Stimulated activated CD4-positive, alpha-beta T cell treated with anti-CD3 and anti-CD28 coated beads, Interleukin-2, amount 100 ng/mL, for 4 hours (primary cell): ENCODE data around the gene PAX7.

Experiments
- DNase-seq: peaks from one replicate; pipeline ENCODE4 v3.0.0-alpha.2; 2020; ENCODE audit warnings: low read depth

Gene PAX7

GRCh38 chr1:18795002-18795689, 164.5 kb downstream of the PAX7 start:
- no peak for DNase-seq

DNA sequence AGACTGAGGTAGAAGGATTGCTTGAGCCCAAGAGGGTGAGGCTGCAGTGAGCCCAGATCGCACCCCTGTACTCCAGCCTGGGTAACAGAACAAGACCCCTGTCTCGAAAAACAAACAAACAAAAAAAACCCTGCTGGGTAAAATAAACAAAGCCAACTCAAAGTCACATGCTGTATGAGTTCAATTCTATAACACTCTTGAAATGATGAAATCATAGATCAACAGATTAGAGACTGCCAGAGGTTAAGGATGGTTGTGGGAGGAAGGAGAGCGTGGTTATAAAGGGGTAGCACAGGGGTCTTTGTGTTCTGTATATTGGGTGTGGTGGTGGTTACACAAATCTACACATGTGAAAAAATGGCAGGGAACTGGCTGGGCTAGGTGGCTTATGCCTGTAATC, 166.3 kb downstream of the PAX7 start:
- DNase-seq, result no peak
